Kidney epithelial cell (primary cell): ENCODE data around the gene KCTD21. TPM values are rescaled to one million over a fixed set of nuclear protein-coding genes. Genes with fewer than 3 reads are reported as not detected.

ENCODE experiments used
- DNase-seq: peaks from one replicate; pipeline ENCODE4 v3.0.0-alpha.2; 2010; ENCODE audit warnings: low read depth
- H3K27me3 ChIP-seq: 2 replicates; pipeline ENCODE4 v1.6.0; 2011; ENCODE audit warnings: low read length; ENCODE audit not compliant: control insufficient read depth, insufficient read depth
- H3K36me3 ChIP-seq: 2 replicates; pipeline ENCODE4 v1.5.1; 2011; ENCODE audit warnings: low read length; ENCODE audit not compliant: control insufficient read depth, insufficient read depth
- H3K4me3 ChIP-seq: 2 replicates; pipeline ENCODE4 v1.5.1; 2011; ENCODE audit warnings: low read depth, mild to moderate bottlenecking, control low read depth, low read length
- CTCF ChIP-seq: IDR thresholded peaks from 2 replicates; pipeline ENCODE4 v1.5.1; 2011; ENCODE audit warnings: mild to moderate bottlenecking, moderate library complexity, low read length, control low read depth, inconsistent platforms; ENCODE audit not compliant: insufficient read depth, poor library complexity, severe bottlenecking
- total RNA-seq: library from RNA; depleted of rRNA; stranded (reverse); fragments of >200 nt; gene quantifications from 2 replicates; pipeline ENCODE4 v1.2.3, GENCODE V29; 2015

Gene KCTD21
- total RNA-seq, 1 donor from 2014 or later, result 9.7 TPM

- no peak for DNase-seq
- no peak for TF ChIP-seq CTCF
- Histone ChIP-seq H3K36me3 (no peaks in the 10 kb centered on the region), H3K4me3 (no peak overlapping the region), H3K27me3 (no peaks in the 10 kb centered on the region)
Measured at GRCh38 chr11:78230161-78230877, 41.9 kb upstream of the KCTD21 start.

- H3K27me3 ChIP-seq, result no peaks in the 10 kb centered on the region
- peaks cover 2% of the 10 kb centered on the region for H3K36me3 ChIP-seq
- TF ChIP-seq CTCF, result no peak
- DNase-seq, result no peak
- H3K4me3 ChIP-seq, result no peak overlapping the region
Measured at GRCh38 chr11:78229106-78229505, 40.7 kb upstream of the KCTD21 start.

- Histone ChIP-seq H3K4me3 (no peak overlapping the region), H3K36me3 (peaks cover 2% of the 10 kb centered on the region), H3K27me3 (no peaks in the 10 kb centered on the region)
- DNase-seq, result no peak
- peak; percentile 58 for TF ChIP-seq CTCF
Measured at GRCh38 chr11:78228467-78228866, 40.0 kb upstream of the KCTD21 start.

- H3K27me3 ChIP-seq, result no peaks in the 10 kb centered on the region
- DNase-seq, result no peak
- H3K36me3 ChIP-seq, result peaks cover 3% of the 10 kb centered on the region
- H3K4me3 ChIP-seq, result no peak overlapping the region
- TF ChIP-seq CTCF, result no peak
Measured at GRCh38 chr11:78227921-78228320, 39.5 kb upstream of the KCTD21 start.

- Histone ChIP-seq H3K36me3 (peaks cover 5% of the 10 kb centered on the region), H3K4me3 (no peak overlapping the region), H3K27me3 (no peaks in the 10 kb centered on the region)
- no peak for TF ChIP-seq CTCF
- DNase-seq, result no peak
Measured at GRCh38 chr11:78226684-78227680, 38.6 kb upstream of the KCTD21 start.
